ENCODE results near the gene TMEM205.
"Not testable (repeated sequence)": the region's sequence is repeated elsewhere in the genome, so short reads cannot be mapped to it uniquely, and the experiment has no call there.

TMEM205 gene

DNA sequence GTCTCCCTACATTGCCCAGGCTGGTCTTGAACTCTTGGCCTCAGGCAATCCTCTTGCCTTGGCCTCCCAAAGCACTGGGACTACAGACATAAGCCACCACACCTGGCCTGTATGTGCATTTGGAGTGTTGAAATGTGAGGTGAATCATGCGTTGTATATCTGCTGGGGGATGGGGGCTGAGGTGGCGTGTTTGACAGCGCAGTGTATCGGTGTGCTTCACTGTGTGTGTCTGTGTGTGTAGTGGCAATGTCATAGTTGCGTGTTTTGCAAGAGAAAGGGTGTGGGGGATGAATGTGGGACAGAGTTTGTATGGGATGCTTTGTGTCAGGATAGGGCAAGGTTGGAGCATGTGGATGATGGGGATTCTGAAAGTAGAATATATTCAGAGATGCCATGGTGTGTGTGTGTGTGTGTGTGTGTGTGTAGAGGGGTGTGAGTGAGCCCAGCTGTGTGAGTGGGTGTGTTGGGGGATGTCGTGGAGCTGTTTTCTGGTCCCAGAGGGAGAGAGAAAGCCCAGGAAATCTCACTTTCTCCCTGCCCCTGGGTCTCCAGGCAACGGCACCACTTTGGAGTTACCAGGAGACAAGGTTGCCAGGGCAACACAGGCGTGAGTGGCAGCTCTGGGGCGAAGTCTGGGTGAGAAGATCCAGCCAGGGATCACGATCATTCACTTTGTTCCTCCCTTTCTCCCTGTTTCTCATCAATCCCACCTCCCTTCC lies 27.3 kb upstream of the TMEM205 start:
- no peak for DNase-seq (ENCODE audit: low read depth)

DNA sequence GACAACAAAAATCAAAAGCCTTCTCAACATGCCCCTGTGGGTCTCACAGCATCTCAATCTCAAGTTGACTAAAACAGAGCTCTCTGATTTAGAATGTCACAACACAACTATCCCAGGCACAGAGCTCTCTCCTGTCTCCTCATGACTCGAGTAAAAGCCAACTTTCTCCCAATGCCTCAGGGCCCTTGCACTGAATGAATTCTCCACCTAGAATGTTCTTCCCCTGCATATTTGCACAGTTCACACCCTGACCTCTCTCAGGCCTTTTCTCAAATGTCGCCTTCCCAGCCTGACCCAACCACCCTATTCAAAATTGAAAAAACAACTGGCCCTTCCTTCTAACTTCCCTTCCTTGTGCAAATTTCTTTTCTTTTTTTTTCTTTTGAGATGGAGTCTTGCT lies 24.7 kb upstream of the TMEM205 start:
- no peak for DNase-seq (ENCODE audit: low read depth)

DNA sequence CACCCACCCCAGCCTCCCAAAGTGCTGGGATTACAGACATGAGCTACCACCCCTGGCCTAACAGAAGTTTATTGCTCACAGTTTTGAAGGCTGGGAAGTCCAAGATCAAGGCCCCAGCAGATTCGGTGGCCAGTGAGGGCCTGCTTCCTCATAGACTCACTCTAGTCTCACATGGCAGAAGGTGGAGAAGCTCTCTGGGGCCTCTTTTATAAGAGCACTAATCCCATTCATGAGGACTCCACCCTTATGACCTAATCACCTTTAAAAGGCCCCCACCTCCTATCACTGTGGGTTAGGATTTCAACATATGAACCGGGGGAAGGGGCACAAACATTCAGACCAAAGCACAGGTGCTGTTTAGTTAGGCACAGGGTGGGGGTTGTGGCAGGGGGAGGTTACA lies 21.5 kb upstream of the TMEM205 start:
- no peak for DNase-seq (ENCODE audit: low read depth)

DNA sequence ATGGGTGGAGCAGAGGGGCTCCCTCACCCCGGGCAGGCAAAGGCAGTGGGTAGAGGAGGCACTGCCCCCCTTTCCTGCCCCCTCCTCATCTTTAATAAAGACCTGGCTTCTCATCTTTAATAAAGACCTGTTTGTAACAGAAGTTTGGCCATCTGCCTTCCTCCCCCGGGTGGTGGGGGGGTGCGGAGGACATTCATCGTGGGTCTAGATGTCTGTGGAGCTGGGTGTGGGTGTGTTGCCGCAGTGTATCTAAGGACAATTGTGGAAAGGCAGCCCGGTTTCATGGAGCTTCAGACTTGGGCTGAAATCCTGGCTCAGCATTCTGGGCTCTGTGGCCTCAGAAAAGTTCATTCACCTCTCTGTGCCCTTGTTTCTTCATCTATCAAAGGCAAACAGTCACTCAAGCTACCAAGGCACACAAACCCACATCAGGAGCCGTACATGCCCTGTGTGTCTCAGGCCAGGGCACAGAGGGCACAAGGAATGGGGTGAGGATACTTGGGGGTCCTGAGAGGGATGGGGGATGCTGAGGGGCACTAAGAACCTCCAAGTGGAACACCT lies 19.6 kb upstream of the TMEM205 start:
- no peak for DNase-seq (ENCODE audit: low read depth)

DNA sequence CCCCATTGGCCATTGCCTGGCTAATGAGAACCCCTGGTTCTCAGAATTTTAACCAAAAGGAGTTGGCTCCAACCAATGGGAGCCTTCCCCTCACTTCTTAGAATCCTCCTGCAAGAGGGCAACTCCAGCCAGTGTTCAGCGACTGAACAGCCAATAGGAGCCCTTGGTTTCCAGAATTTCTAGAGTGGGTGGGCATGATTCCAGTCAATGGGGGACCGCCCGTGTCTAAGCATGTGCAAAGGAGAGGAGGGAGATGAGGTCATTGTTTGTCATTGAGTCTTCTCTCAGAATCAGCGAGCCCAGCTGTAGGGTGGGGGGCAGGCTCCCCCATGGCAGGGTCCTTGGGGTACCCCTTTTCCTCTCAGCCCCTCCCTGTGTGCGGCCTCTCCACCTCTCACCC lies 18.9 kb upstream of the TMEM205 start:
- DNase-seq (ENCODE audit: low read depth): no peak

DNA sequence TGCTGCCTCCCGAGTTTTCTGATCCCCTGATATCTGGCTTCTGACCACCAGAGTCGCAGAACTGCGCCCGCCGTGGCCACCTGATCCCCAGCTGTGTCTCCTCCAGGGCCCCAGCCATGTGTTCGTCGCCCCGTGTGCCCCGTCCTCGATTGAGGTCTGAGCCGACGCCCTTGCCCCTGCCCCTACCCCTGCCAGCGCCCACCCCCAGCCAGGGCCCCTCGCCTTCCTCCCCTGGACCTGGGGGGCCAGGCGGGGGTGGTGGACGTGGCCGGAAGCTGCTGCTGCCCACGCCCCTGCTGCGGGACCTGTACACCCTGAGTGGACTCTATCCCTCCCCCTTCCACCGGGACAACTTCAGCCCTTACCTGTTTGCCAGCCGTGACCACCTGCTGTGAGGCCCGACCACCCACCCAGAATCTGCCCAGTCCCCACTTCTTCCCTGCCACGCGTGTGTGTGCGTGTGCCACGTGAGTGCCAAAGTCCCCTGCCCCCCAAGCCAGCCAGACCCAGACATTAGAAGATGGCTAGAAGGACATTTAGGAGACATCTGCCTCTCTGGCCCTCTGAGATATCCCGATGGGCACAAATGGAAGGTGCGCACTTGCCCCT lies 18.3 kb upstream of the TMEM205 start:
- no peak for DNase-seq (ENCODE audit: low read depth)

DNA sequence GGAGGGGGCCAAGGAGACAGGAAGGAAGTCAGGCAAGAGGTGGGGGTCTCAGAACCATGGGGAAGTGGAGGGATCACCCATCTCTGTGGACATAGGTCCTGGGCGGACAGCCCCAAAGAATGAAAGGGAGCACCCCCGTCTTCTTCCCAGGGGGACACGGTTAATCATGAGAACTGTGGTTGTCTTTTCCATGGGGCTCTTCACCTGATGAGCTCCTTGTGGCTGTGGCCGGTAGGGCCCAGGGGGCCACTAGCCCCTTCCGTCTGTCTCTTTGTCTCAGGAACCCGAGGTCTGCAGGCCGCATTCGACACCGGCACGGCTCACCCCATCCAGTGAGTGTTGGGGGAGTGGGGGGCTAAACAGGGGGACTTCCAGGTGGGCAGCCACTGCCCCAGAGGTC lies 17.8 kb upstream of the TMEM205 start:
- no peak for DNase-seq (ENCODE audit: low read depth)

DNA sequence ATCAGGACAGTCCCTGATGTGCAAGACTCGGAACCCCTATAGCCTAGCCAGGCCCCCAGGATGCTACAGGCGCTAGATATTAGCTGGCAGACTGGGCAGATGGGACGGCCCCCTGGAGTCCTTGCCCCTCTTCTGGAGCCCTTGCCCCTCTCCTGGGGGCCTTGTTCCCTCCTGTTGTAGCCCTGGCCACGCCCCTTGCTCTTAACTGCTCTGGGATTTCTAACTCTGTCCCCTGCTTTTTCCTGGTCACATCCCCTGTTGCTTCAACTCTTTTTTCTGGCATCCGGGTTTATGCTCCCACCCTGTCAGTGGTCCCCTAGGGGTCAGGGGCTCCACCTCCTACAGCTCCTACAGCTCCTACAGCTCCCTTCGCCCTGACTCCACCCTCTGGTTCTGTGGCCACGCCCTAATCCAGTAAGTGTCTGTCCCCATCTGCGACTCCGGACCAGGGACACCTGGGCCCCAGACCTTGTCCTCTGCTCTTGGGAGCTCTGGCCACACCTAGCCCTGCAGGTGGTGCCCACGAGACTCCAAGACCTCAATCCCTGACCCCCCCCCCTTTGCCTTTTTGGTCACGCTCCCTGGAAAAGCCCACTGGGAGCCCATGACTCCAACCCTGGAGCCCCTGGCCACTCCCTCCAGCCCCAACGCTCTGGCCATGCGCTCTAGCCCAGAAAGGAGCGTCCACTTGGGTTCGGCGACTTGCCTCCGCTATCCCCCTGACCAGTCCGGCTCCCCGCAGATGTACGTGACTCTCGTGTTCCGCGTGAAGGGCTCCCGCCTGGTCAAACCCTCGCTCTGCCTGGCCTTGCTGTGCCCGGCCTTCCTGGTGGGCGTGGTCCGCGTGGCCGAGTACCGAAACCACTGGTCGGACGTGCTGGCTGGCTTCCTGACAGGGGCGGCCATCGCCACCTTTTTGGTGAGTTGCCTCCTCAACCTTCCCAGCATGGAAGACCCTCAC lies 16.0 kb upstream of the TMEM205 start:
- DNase-seq (ENCODE audit: low read depth): no peak

DNA sequence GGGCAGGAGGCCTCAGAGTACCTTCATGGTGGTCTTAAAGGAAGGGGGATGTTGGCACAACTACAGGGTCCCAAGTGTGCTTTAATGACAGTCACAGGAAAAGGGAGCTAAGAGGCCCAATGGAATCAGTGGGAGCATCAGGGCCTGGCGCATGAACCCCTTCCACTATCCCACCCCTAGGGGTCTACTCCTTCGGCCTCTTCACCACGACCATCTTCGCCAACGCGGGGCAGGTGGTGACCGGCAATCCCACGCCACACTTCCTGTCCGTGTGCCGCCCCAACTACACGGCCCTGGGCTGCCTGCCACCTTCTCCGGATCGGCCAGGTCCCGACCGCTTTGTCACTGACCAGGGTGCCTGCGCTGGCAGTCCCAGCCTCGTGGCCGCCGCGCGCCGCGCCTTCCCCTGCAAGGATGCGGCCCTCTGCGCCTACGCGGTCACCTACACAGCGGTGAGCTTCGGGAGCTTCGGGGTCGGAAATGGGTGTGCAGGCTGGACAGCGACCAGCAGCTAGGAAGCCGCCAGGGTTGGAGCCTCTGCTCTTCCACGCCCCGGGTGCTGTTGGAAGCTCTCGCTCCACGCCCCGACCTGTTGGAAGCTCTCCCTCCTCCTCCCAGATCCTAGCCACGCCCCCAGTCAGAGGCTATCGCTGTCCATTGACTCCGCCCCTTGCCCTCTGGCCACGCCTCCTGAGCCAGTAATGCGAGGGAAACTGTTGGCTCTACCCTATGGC lies 15.1 kb upstream of the TMEM205 start:
- no peak for DNase-seq (ENCODE audit: low read depth)

DNA sequence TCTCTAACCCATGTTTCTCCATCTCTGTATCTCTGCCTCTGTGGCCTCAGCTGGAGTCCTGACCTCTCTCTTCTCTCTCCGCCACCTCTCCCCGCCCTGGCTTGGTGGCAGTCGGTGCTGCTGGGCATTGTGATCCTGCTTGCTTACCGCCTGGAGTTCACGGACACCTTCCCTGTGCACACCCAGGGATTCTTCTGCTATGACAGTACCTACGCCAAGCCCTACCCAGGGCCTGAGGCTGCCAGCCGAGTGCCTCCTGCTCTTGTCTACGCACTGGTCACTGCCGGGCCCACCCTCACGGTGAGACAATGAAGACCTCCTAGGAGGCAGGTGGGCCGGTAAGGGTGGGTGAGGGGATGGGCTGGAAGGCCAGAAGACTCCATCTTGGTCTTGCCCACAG lies 13.4 kb upstream of the TMEM205 start:
- DNase-seq (ENCODE audit: low read depth): no peak

DNA sequence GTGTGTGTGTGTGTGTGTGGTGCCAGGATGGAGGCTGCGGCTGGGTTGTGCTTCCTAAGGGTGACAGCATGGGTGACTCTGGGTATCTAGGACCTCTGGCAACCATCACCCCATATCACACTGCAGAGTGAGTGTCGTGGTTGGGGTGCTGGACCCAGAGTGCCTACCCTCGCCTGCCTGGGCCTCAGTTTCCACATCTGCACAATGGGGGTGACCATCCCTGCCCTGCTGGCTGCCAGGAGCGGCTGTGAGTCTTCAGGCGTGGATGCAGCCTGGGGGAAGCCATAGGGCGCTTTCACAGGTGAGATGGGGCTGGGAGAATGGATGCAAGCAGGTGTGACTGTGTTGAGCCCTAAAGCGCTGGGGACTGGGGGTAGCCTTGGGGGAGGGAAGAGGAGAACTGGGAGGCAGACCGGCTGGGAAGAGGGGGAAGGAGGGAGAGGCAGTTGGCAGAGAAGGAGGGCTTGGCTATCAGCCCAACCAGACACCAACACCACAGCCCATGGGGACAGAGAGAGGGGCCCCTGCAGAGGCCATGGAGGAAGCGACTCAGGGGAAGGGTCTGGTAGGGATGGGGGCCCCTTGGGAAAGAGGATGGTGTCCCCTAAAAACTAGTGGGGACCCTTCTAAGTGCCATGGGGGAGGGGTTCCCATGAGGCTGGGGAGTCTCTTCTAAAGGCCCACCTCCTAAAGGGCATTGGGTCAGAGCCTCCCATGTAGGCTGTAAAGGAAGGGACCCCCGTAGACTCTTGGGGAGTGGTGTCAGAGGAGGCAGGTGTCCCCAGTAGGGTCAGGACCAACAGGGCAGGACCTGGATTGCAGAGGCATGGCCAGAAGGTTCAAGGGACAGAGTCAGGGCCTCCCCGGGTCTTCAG lies 10.8 kb upstream of the TMEM205 start:
- no peak for DNase-seq (ENCODE audit: low read depth)

DNA sequence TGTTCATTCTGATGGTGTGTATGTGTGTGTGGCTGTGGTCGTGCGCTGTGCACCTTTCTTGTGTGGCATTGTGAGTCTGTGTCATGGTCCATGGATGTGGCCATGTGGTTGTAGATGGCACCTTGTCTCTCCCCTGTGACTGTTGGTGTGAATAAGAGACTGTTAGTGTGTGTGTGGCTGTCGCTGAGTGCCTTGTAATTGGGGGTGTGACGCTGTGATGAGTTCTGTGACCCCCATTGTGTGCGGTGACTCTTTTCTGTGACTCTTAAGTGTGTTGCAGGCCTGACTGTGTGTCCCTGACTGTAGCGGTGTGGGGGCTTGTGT lies 10.0 kb upstream of the TMEM205 start:
- DNase-seq (ENCODE audit: low read depth): no peak

DNA sequence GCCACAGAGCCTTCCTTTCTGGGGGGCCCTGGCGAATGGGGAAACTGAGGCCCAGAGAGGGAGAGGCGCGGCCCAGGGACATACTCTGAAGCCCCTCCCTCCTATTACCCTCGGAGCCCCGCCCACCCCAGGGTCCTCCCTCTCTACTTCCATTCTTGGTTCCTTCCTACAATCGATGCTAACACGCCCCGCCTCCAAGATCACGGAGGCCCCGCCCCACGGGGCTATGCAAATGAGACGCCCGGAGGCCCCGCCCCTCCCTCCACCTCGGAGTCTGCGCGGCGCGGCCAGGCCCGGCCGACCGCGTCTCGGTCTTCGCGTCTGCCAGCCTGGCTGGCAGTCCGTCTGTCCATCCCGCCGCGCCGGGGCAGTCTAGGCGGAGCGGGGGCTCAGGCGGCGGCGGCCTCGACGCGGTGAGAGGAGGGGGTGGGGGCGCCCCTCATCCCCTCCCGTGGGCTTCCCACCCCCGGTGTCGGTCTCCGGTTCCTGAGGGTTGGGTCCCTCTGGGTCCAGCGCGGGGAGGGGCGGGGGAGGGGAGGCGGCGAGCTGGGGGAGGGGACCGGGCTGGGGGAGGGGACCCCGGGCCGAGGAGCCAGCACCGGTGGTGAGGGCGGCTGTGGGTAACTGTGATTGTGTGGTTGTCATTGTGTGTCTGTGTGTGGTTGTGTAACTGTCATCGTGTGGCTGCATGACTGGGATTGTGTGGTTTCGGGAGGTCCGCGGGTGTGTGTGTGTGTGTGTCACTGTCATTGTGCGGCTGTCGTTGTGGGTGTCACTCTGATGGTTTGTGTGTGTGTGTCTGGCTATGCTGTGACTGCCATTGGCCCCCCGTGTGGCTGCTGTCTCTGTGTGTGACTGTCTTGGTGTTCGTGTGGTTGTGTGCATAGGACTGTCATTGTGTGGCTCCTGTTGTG lies 9.3 kb upstream of the TMEM205 start, which contains the start of gene PLPPR2:
TSS of gene PLPPR2 (plus strand) at position 273 of the 914 bp plus-strand sequence. CDS start 2,242 bp downstream, outside the sequence.
- DNase-seq (ENCODE audit: low read depth): peak; percentile 61

DNA sequence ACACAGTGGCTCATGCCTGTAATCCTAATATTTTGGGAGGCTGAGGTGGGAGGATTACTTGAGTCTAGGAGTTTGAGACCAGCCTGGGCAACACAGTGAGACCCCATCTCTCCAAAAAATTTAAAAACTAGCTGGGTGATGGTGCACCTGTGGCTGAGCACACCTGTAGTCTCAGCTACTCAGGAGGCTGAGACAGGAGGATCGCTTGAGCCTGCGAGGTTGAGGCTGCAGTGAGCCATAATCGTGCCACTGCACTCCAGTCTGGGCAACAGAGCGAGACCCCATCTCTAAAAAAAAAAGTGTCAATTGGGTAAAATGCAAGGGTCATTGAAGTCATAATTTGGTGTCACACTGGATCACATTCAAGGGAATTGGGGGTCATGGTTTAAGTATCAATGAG lies 8.0 kb upstream of the TMEM205 start:
- DNase-seq (ENCODE audit: low read depth): not testable (repeated sequence)

DNA sequence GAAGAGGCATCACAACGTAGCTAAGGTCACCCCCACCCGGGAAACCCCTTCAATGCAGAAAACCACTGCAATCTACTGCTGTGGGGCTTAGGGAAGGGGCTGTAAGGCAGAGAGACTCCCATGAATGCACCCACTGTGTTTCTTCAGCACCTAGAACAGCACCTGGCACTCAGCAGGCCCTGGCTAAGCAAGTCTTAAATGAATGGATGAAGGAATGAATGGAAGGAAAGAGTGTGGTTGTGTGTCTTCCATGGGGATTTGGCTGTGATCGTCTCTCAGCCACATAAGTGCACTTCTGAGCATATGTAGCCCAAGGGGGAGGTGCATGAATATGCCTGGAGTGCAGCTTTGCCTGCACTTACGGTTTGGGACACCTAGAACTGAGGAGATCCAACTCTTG lies 3.1 kb upstream of the TMEM205 start:
- no peak for DNase-seq (ENCODE audit: low read depth)

DNA sequence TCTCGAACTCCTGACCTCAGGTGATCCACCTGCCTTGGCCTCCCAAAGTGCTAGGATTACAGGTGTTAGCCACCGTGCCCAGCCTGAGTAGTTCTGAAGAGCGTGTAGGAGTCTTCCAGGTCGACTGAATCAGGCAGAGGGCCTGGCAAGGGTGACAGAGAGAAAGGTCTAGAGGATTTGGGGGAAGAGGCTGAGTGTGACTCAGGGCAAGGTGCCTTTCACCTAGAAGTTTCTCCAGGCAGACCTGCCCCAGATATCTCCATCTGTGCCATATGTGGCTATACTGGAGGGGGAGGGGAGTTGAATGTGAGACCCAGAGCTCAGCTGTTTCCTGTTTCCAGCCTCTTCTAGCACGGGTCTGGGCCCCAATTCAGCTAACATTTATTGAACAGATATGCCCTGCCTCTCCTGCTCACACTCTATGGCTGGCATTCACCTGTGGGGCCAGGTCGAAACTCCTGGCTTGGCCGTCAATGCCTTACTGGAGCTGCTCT lies 1.5 kb upstream of the TMEM205 start:
- DNase-seq (ENCODE audit: low read depth): no peak

DNA sequence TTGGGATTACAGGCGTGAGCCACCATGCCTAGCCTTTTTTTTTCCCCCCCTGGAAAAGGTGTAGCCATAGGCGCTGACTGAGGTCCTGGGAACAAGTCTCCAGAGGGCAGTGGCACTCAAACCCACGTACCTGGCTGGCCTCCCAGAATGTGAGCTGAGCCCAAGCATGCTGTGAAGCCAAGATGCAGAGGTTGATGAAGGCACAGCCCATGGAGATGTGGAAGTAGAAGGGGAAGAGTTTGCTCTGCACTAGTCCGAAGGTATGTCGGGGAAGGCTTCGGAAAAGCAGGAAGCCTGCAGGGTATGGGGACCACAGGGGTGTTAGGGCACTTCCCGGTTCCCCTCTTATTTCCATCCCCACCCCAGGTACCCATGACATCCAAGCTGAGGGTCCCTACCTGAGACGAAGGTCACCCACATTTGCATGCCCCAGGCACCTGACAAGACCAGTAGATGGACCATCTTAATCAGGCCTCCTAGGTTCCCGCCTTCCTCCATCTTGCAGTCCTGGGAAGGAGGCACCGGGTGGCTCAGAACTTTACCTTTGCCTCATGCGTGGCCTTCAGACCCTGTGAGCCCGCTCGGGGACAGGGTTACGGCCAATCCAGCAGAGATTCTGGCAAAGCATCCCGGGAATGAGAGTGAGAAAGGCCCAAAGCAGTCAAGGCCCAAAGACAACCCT lies 805 bp downstream of the TMEM205 start:
- no peak for DNase-seq (ENCODE audit: low read depth)

DNA sequence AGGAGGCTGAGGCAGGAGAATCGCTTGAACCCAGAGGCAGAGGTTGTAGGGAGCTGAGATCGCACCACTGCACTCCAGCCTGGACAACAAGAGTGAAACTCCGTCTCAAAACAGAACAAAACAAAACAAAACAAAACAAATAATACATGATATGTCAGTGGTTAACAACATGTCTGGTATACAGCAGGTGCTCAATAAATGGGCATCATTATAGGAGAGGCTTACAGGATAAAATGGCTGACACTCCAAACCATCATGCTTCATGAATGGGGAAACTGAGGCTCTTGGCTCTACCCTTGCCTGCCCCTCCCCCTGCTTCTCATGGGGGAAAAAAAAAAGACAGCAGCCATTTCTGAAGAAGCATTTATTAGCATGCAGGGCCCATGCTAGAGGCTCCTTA lies 3.6 kb downstream of the TMEM205 start:
- no peak for DNase-seq (ENCODE audit: low read depth)

DNA sequence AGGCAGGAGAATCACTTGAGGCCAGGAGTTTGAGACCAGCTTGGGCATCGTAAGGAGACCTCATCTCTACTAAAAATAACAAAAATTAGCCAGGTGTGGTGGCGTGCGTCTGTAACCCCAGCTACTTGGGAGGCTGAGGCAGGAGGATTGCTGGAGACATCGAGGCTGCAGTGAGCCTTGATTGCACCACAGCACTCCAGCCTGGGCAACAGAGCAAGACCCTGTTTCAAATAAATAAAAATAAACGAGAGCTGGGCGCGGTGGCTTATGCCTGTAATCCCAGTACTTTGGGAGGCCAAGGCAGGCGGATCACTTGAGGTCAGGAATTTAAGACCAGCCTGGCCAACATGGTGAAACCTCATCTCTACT lies 6.0 kb downstream of the TMEM205 start:
- not testable (repeated sequence) for DNase-seq (ENCODE audit: low read depth)
